ENCODE data around the gene CD99L2.

The CD99L2 gene

GRCh38 chrX:150806827-150807226 is 91.6 kb downstream of the CD99L2 start:
- DNase-seq (ENCODE audit: extremely low read depth in 1 of 2, low read depth in 1 of 2): no peak

- no peak for DNase-seq (ENCODE audit: extremely low read depth in 1 of 2, low read depth in 1 of 2)
These were observed 92.7 kb downstream of the CD99L2 start for GRCh38 chrX:150805736-150806135.

- DNase-seq (ENCODE audit: extremely low read depth in 1 of 2, low read depth in 1 of 2): no peak
These were observed 105.4 kb downstream of the CD99L2 start for GRCh38 chrX:150792949-150793527.

- no peak for DNase-seq (ENCODE audit: extremely low read depth in 1 of 2, low read depth in 1 of 2)
These were observed 108.4 kb downstream of the CD99L2 start for GRCh38 chrX:150790021-150790420.

- DNase-seq (ENCODE audit: extremely low read depth in 1 of 2, low read depth in 1 of 2): no peak
These were observed 116.8 kb downstream of the CD99L2 start for GRCh38 chrX:150781677-150782076.

GRCh38 chrX:150779385-150779784 is 119.1 kb downstream of the CD99L2 start:
- DNase-seq (ENCODE audit: extremely low read depth in 1 of 2, low read depth in 1 of 2): no peak

GRCh38 chrX:150777328-150777992 is 121.0 kb downstream of the CD99L2 start:
- no peak for DNase-seq (ENCODE audit: extremely low read depth in 1 of 2, low read depth in 1 of 2)

GRCh38 chrX:150775569-150776350 is 122.7 kb downstream of the CD99L2 start:
- no peak for DNase-seq (ENCODE audit: extremely low read depth in 1 of 2, low read depth in 1 of 2)

GRCh38 chrX:150774798-150775568 is 123.5 kb downstream of the CD99L2 start:
- no peak for DNase-seq (ENCODE audit: extremely low read depth in 1 of 2, low read depth in 1 of 2)

GRCh38 chrX:150773634-150774033 is 124.8 kb downstream of the CD99L2 start:
- no peak for DNase-seq (ENCODE audit: extremely low read depth in 1 of 2, low read depth in 1 of 2)

GRCh38 chrX:150773117-150773516 is 125.4 kb downstream of the CD99L2 start:
- DNase-seq (ENCODE audit: extremely low read depth in 1 of 2, low read depth in 1 of 2): no peak

GRCh38 chrX:150772150-150772970 is 126.1 kb downstream of the CD99L2 start:
- peak; percentile 43 to 52 for DNase-seq (ENCODE audit: extremely low read depth in 1 of 2, low read depth in 1 of 2)

- DNase-seq (ENCODE audit: extremely low read depth in 1 of 2, low read depth in 1 of 2): no peak
These were observed 127.4 kb downstream of the CD99L2 start for GRCh38 chrX:150771116-150771515.

- no peak for DNase-seq (ENCODE audit: extremely low read depth in 1 of 2, low read depth in 1 of 2)
These were observed 127.8 kb downstream of the CD99L2 start for GRCh38 chrX:150770623-150771022.

- DNase-seq (ENCODE audit: extremely low read depth in 1 of 2, low read depth in 1 of 2): no peak
These were observed 129.1 kb downstream of the CD99L2 start for GRCh38 chrX:150769408-150769807.

- no peak for DNase-seq (ENCODE audit: extremely low read depth in 1 of 2, low read depth in 1 of 2)
These were observed 129.8 kb downstream of the CD99L2 start for GRCh38 chrX:150768580-150769190.

GRCh38 chrX:150768132-150768485 is 130.4 kb downstream of the CD99L2 start:
- DNase-seq (ENCODE audit: extremely low read depth in 1 of 2, low read depth in 1 of 2): no peak

- peak in 1 of 2 donors; percentile 5 for DNase-seq (ENCODE audit: extremely low read depth in 1 of 2, low read depth in 1 of 2)
These were observed 130.9 kb downstream of the CD99L2 start for GRCh38 chrX:150767475-150768131.

- no peak for DNase-seq (ENCODE audit: extremely low read depth in 1 of 2, low read depth in 1 of 2)
These were observed 131.4 kb downstream of the CD99L2 start for GRCh38 chrX:150767045-150767395.
